NCI-H446 treated with DMSO at 0.1 percent for 48 hours (cell line): Measurements from ENCODE around the gene ADI1.
"Not testable (repeated sequence)": the region's sequence is repeated elsewhere in the genome, so short reads cannot be mapped to it uniquely, and the experiment has no call there.

Experiments used
- DNase-seq: peaks from one replicate; lab custom pipeline; 2025; lab: John Stamatoyannopoulos, UW

Gene ADI1

DNA sequence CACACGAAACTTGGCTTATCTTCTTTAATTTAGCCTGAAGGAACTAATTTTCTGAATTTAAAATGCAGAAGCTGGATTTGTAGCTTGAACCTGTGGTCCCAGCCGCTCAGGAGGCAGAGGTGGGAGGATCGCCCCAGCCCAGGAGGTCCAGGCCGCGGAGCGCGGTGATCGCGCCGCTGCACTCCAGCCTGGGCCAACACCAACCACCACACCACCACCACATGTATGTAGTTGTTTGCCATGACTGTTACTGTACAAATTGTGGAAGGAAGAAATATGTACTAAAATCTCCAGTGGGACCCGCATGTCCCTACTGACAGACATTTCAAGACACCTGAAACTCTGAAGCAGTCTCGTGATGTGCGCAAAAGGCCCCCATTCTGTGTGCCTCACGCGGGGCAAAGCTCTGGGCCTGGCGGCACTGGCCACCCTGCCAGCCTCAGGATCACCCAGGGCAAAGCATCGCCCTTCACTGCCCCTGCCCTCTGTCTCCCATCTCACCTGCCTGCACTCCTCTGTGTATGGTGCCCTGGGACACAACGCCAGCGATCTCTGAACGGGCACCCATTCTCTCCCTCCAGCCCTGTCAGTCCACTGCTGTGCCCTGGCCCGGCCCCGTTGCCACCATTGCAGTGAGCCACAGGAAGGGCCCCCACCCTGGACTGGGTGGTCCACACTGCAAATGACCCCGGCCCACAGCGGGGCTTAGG is 10.1 kb upstream of the ADI1 start:
- DNase-seq: no peak

DNA sequence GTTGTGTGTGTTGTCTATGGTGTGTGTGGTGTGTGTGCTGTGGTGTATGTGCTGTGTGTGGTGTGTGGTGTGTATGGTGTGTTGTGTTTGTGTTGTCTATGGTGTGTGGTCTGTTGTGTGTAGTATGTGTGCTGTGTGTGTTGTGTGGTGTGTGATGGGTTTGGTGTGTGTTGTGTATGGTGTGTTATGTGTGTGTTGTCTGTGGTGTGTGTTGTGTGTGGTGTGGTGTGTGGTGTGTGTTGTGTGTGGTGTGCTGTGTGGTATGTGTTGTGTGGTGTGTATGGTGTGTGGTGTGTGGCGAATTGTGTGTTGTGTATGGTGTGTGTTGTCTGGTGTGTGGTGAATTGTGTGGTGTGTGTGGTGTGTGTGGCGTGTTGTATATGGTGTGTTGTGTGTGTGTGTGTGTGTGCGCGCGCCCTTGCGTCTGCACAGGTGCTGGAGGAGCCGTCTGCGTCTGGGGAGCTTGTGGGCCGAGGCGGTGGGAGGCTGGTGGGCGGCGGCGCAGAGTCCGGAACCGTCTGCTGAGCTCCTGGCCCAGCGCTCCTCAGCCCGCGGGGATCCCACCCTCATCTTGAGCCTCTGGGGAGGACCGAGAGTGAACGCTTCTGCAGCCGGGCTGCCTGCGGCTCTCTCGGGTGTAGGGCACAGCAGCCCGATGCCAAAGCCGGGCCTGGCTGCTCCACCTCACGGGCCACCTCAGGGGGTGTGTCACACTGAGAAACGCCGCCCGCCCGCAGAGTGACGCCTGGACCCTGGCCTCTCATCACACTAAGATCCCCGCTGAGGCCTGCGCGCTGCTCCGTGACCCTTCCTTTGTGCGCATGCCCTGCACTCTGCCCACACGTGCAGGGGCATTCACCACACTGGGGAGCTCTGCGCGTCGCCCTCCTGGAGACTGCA is 8.8 kb upstream of the ADI1 start:
- no peak for DNase-seq

DNA sequence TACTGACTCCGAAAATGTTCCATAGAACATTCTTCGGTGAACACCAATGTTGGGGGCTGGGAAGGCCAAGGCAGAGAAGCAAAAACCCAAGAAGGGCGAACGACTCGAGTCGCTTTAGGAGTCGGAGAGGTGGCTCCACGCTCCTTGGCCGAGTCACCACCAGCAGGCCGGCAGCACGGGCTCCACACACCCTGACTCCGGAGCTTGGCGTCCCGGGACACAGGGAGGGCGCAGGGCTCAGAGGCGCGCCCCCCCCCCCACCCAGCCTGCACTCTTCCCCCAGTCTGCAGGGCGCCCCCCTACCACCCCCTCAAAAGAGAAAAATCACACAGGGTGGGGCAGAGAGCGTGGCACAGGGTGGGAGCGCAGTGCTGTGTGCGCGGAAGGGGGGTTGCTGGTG is 7.5 kb upstream of the ADI1 start:
- no peak for DNase-seq

DNA sequence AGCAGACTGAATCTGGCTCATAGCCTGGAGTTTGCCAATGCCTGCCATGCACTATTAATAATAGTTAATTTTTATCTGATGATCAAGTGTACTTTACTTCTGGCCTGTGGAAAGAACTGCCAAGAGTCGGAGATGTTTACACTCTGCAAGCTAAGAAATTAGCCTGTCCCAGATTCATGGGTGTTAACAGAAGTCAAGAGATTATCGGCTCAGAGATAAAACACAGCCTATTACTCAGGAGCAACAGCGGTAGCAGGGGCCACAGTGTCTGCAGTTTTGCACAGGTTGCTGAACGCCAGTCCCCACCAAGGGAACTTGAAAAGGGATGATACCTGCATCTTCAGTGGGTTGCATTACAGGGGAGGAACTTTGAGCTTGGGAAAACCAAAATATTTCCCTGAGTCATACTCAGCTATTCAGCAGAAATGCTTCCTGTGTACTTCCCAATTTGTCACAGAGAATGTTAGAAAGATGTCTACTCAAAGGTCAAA is 4.3 kb upstream of the ADI1 start:
- DNase-seq: no peak

DNA sequence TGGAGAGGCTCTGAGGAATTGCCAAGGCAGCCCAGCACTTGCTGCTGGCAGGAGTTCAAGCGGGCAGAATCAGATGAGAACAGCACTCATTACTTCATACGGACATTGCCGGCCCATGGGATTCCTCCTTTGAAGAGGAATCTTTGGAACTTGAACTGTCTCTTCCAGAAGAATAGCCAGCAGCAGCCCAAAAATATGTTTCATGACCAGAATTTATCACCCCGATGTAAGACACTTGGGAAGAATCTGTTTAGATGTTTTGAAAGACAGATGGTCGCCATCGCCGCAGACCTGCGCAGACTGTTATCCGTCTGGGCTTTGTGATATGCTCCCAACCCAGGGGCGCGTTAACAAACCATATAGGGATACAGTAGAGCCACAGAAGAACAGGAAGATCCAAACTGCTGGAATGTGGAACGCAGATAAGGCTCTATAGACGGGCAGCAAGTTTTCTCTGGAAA is 3.7 kb upstream of the ADI1 start:
- DNase-seq: peak; percentile 12

DNA sequence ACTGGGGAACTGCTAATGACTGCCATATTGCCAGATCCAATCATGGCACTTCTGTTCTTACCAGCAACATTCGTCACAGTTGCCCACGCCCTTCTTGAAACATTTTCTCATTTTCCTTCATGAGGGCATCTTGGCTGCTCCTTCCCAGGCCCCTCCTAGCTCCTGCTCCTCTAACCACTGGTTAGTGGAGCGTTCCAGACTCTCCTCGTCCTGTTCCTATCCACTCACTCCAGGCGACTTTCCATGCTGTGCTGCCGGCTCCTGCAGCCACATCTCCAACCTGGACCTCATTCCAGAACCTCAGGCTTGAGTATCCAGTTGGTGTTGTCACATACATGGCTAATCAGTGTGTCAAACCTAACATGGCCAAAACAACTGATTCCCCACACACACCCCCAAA is 1.3 kb upstream of the ADI1 start:
- no peak for DNase-seq

DNA sequence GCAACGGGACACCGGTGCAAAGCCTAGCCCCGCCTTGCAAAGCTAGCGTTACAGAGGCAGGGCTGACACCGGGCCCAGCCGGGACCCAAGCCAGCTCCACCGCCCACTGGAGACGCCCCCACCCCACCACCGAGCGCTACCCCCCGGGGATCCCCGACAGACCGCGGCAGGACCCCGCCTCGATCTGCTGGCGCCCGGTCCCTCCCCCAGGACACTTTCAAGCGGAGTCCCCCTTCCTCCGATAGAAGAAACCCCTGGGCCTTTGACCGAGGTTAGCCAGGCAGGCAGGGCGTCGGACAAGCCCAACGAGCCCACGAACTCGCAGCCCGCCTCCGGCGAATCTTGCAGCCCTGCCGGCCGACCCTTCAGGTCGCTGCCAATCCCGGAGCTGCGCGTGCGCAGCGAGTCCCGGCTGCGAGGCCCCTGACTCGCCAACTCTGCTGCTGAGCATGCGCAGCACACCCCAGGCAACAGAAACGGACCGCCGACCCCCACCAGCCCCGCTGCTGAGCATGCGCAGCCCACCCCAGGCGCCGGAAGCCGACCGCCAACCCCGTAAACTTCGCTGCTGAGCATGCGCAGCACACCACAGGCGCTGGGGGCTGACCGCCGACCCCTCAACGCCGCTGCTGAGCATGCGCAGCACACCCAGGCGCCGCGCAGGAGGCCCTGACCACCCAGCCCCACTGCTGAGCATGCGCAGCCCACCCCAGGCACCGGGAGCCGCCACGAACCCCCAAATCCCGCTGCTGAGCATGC is 656 bp downstream of the ADI1 start:
- peak; percentile 97 for DNase-seq

DNA sequence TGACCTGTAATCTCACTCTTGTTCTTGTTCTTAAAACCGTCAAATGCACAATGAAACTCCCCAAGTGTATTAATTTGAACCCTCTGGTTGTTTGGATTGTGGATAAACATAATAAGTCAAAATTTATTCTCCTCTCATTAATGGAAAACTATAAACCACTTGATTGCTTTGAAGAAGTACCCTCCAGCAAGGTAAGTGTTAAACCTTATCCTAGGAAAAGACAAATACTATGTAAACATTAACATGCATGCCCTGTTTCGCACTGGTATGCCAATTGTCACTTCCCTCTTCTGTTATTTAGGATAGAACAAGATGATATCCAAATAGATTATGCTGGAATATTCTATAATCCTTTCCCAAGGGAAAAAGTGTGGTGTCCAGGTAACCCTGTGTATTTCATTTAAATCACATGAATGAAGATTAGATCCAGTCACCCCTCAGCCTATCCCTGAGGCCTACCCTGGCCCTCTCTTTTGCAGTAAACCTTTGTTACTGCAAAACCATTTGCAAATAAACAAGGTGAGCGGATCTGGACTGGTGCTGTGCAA is 1.3 kb downstream of the ADI1 start:
- DNase-seq: no peak

DNA sequence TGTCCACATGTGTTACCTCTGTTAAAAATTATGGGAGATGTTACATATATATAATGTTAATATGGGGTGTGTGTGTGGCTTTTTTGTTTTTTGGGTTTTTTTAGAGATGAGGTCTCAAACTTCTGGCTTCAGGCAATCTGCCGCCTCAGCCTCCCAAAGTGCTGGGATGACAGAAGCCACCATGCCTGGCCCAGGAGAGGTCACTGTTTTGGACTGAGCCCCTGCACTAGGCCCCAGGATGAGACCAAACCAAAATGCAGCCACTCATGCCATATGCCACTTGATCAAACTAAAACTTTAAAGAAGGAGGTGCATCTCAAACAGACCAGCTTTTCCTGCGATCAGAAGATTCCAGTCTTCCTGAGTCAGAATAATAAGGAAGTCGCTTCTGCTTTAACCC is 2.5 kb downstream of the ADI1 start:
- no peak for DNase-seq

DNA sequence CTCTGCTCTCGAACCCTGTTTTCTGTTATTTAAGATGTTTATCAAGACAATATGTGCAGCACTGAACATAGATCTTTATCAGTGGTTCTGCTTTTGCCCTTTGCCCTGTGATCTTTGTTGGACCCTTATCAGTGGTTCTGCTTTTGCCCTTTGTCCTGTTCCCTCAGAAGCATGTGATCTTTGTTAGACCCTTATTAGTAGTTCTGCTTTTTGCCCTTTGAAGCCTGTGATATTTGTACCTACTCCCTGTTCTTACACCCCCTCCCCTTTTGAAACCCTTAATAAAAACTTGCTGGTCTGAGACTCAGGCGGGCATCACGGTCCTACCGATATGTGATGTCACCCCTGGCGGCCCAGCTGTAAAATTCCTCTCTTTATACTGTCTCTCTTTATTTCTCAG is 3.9 kb downstream of the ADI1 start:
- DNase-seq: not testable (repeated sequence)

DNA sequence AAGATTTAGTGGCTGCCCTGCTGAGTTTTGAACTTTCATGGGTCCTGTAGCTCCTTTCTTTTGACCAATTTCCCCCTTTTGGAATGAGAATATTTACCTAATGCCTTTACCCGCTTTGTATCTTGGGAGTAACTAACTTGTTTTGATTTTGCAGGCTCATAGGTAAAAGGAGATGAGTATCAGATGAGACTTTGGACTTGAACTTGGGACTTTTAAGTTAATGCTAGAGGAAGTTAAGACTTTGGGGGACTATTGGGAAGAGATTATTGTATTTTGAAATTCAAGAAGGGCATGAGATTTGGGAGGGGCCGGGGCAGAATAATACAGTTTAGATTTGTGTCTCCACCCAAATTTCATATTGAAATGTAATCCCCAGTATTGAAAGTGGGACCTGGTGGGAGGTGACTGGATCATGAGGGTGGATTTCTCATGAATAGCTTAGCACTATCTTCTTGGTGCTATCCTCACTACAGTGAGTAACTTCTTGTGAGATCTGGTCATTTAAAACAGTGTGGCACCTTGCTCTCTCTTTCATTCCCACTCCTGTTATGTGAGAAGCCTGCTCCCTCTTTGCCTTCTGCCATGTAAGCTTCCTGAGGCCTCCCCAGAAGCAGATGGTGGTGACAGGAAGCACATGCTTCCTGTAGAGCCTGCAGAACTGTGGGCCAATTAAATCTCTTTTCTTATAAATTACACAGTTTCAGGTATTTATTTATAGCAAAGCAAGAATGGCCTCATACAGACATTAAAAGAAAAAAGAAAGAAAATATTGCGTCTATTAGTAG is 6.1 kb downstream of the ADI1 start:
- no peak for DNase-seq

DNA sequence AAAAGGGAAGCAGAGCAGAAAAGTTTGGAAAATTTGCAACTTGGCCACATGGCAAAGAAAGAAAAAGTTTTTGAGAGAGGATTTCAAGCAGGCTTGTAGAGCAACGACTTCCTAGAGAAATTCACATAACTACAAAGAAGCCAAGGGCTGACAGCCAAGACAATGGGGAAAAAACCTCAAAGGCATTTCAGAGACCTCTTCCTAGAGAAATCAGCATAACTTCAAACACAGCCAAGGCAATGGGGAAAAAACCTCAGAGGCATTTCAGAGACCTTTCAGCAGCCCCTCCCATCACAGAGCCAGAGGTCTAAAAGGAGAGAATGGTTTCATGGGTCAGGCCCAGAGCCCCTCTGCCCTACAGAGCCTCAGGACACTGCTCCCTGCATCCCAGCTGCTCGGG is 7.2 kb downstream of the ADI1 start:
- DNase-seq: no peak

DNA sequence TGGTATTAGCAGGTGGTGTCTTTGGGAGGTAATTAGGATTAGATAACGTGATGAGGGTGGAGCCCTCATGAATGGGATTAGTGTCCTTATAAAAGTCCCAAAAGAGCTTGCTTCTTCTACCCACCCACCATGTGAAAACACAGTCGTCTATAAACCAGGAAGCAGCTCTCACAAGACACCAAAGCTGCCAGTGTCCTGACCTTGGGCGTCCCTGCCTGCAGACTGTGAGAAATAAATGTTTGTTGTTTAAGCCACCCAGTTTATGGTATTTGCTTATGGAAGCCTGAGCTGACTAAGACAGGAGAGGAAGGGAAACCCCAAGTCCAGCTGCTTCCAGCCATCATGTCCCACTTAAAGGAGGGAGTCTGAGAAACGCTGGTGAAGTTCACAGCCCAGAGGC is 13.6 kb downstream of the ADI1 start:
- DNase-seq: no peak

DNA sequence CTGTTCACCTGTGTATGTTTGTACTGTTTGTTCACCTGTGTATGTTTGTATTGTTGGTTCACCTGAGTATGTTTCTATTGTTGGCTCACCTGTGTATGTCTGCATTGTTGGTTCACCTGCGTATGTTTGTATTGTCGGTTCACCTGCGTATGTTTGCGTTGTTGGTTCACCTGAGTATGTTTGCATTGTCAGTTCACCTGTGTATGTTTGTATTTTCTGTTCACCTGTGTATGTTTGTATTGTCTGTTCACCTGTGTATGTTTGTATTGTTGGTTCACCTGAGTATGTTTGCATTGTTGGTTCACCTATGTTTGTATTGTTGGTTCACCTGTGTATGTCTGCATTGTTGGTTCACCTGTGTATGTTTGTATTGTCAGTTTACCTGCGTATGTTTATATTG is 14.6 kb downstream of the ADI1 start:
- DNase-seq: no peak

DNA sequence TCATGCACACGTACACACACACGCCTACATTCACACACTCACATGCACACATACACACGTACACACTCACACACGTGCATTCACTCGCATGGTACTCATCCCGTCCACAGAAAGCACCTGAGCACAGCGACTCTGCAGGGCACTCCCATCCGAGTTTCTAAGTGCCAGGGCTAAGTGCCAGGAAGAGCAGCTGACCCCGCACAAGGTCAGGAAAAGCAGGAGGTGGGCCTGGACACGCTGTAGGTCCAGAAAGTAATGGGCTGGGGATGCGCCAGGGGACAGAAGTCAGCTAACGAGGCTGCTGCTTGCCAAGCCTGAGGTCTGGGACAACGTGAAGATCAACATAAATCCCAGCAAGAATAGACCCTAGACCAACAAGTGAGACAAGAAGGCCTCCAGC is 15.8 kb downstream of the ADI1 start:
- no peak for DNase-seq

DNA sequence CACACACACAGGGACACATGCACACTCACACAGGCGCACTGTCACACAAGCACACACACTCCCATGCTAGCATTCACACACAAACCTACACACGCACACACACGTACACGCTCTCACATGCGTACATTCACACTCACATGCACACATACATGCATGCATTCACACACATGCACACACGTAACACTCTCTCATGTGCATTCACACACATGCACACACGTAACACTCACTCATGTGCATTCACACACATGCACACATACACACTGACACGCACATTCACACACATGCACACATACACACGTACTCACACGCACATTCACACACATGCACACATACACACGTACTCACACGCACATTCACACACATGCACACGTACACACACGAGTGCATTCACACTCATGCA is 16.3 kb downstream of the ADI1 start:
- DNase-seq: no peak

DNA sequence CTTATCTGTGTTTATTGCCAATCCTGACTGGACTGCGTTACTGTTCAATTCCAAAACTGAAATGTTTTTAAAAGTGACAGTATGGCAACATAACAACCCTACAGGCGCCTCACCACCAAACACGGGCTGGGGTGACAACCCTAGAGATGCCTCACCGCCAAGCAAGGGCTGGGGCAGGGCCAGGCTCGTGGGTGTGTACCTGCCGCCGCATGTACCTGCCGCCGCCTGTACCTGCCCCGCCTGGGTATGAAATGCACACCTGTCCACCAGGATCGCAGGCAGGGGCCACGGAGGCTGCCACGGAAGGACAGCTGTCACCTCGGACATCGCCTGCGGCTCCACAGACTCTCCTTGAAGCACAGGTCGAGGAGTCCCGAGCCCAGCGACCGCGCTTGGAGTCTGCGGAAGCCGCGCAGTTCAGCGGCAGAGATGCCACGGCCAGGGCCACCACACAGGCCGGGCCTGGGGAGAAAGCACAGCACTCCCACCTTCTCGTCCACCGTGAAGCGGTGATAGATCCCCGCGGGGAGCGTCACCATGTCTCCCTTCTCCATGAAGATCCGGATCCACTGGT is 18.9 kb downstream of the ADI1 start:
- DNase-seq: no peak

DNA sequence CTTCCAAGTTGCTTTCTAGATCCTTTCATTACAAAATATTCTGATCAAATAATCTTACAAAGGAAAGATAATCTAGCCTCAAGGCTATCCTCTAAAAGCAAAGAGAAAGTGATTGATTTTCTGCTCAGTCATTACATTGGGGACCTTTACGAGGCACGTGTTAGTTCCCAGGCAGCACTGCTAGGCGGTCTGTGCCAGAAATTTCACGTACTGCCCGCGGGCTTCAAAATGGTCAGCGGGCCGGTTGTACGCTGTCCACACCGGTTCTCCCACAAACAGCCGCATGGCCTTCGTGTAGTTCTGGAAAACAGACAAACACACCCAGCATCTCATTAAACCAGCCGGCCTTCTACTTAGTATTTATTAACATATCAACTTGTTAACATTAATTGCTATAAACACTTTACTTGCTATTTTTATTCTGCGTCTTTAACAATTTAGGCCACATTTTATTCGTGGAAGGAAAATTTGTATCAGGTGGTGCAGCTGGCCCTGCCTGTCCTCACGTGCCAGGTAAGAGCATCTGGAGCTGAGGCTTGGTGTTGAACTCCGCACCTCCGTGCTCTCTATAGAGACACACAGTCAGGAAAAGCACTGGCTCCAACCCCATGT is 20.4 kb downstream of the ADI1 start:
- no peak for DNase-seq

DNA sequence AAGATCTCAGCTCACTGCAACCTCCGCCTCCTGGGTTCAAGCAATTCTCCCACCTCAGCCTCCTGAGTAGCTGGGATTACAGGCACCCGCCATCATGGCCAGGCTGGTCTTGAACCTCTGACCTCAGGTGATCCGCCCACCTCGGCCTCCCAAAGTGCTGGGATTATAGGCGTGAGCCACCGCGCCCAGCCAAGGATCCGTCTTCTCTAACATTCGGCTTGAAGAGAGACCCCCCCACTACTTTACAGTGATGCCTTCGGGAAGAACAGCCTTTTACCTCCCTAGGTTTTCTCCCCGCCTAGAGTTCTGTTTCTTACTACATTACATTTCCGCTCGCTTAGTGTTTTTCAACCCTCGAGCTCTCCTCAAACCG is 22.6 kb downstream of the ADI1 start:
- DNase-seq: not testable (repeated sequence)

DNA sequence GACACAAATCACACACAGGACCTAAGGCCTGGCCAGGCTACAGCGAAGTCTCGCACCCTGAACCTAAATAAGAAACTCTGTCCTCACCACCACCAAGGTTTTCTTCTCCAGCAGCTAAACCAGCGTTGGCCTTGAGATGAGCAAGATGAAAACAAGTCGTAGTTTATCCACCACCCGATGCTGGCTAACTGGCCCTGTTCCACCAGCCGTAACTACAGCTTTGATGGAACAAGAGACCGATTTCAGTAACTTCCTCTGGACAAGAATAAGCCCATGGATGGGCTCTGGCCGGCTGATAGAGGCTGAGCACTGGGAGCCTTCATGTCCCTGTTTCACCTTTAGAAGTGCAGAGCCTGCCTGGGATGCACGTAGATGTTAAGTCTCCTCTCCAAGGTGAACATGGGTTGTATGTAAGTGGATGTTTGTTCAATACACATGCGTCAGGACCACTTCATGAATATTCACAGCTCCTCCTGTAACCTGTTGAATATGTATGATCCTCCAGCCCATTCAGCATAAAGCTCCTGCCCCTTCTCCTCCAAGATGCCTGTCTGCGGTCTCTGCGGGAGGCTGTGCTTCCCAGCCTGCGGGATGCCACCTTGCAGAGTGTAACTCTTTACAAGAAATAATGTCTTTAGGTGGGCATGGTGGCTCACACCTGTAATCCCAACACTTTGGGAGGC is 24.2 kb downstream of the ADI1 start:
- DNase-seq: no peak
